Endodermal cell (in vitro differentiated cells): ENCODE measurements around the gene PRKD2. TPM values are rescaled to one million over a fixed set of nuclear protein-coding genes. Genes with fewer than 3 reads are reported as not detected.

Experiments used
- DNase-seq: peaks from one replicate; pipeline ENCODE4 v3.0.0-alpha.2; 2017
- H3K27ac ChIP-seq: 2 replicates; pipeline ENCODE4 v1.5.1; 2013; ENCODE audit warnings: mild to moderate bottlenecking, low read depth, low read length, moderate library complexity
- H3K27me3 ChIP-seq: 2 replicates; pipeline ENCODE4 v1.6.1; 2013; ENCODE audit warnings: mild to moderate bottlenecking, low read length, moderate library complexity; ENCODE audit not compliant: insufficient read depth, control insufficient read depth, poor library complexity, severe bottlenecking
- H3K36me3 ChIP-seq: 2 replicates; pipeline ENCODE4 v1.7.0; 2013; ENCODE audit warnings: mild to moderate bottlenecking, low read length, moderate library complexity; ENCODE audit not compliant: control insufficient read depth, insufficient read depth
- H3K4me1 ChIP-seq: one replicate; pipeline ENCODE4 v1.7.0; 2013; ENCODE audit warnings: low read length; ENCODE audit not compliant: control insufficient read depth, insufficient read depth
- H3K4me3 ChIP-seq: 2 replicates; pipeline ENCODE4 v1.5.1; 2013; ENCODE audit warnings: mild to moderate bottlenecking, low read length, moderate library complexity
- H3K9ac ChIP-seq: 2 replicates; pipeline ENCODE4 v1.6.1; 2013; ENCODE audit warnings: mild to moderate bottlenecking, low read length, moderate library complexity; ENCODE audit not compliant: poor library complexity, severe bottlenecking; ENCODE audit errors: extremely low read depth
- H3K9me3 ChIP-seq: 2 replicates; pipeline ENCODE4 v1.6.1; 2013; ENCODE audit warnings: mild to moderate bottlenecking, low read length, moderate library complexity; ENCODE audit not compliant: control insufficient read depth
- H3K27ac Mint-ChIP-seq: 2 replicates; pipeline ENCODE4 v1.8.0; 2020; ENCODE audit warnings: mixed read lengths
- H3K27me3 Mint-ChIP-seq: 2 replicates; pipeline ENCODE4 v1.8.0; 2021; ENCODE audit warnings: mild to moderate bottlenecking, mixed read lengths; ENCODE audit not compliant: insufficient read depth
- H3K36me3 Mint-ChIP-seq: 2 replicates; pipeline ENCODE4 v1.8.0; 2020; ENCODE audit warnings: low read depth, mixed read lengths
- H3K4me1 Mint-ChIP-seq: 2 replicates; pipeline ENCODE4 v1.8.0; 2020; ENCODE audit warnings: mixed read lengths
- H3K4me3 Mint-ChIP-seq: 2 replicates; pipeline ENCODE4 v1.8.0; 2020; ENCODE audit warnings: mild to moderate bottlenecking, moderate library complexity, mixed read lengths
- H3K9me3 Mint-ChIP-seq: 2 replicates; pipeline ENCODE4 v1.8.0; 2020; ENCODE audit warnings: mild to moderate bottlenecking, mixed read lengths
- CTCF ChIP-seq: fragments of 200-600 bp; sonication (generic); conservative IDR thresholded peaks from 2 replicates; pipeline ENCODE4 v1.5.0; 2021; ENCODE audit warnings: antibody characterized with exemption, mild to moderate bottlenecking
- WGBS, 2 experiments: methylation state at CpG; one replicate each; pipeline versions ENCODE4 v1.1.5 to v1.1.7; 2013; ENCODE audit warnings: missing lambda C conversion rate in 2 of 2, mixed read lengths in 1 of 2; ENCODE audit not compliant: insufficient coverage in 1 of 2, insufficient read length in 1 of 2; 5-methylcytosine and 5-hydroxymethylcytosine counted together
- total RNA-seq, 2 donors: library from RNA; stranded (reverse); fragmentation: NEBNext Ultra II Directional in 1 of 2; extraction: Animal tissue kit (Norgen Biotek cat#: 25700) in 1 of 2; gene quantifications; 2 replicates in 1 of 2; 3 replicates in 1 of 2; pipeline ENCODE4 v1.2.1, GENCODE V29; 2021

Gene PRKD2
- total RNA-seq, 2 donors from 2014 or later = 80.5 to 90.8 TPM

- H3K27ac Mint-ChIP-seq = peak overlapping the region; percentile 64
These were observed 8.3 kb upstream of the PRKD2 start for GRCh38 chr19:46725036-46725820.

GRCh38 chr19:46724468-46724867 is 7.6 kb upstream of the PRKD2 start:
- H3K36me3 ChIP-seq = peaks cover 69% of the 10 kb centered on the region
- H3K27me3 ChIP-seq = no peaks in the 10 kb centered on the region
- H3K9me3 ChIP-seq = no peaks in the 10 kb centered on the region
- Mint-ChIP-seq H3K4me3 (no peak overlapping the region), H3K9me3 (no peaks in the 10 kb centered on the region), H3K4me1 (no peaks in the 10 kb centered on the region), H3K27me3 (no peaks in the 10 kb centered on the region), H3K27ac (peak overlapping the region; percentile 48), H3K36me3 (peaks cover 57% of the 10 kb centered on the region)
- no peaks in the 10 kb centered on the region for H3K4me1 ChIP-seq
- H3K9ac ChIP-seq = no peak overlapping the region
- TF ChIP-seq CTCF = no peak
- WGBS, 2 experiments = 95 to 96% methylated on average over 10 to 20 of the region's 20 CpGs
- H3K4me3 ChIP-seq = no peak overlapping the region
- H3K27ac ChIP-seq = no peak overlapping the region
- no peak for DNase-seq

More at GRCh38 chr19:46725036-46725820, 8.3 kb upstream of the PRKD2 start:
- no peak for TF ChIP-seq CTCF
- Mint-ChIP-seq H3K4me3 (no peak overlapping the region), H3K36me3 (peaks cover 61% of the 10 kb centered on the region), H3K4me1 (no peaks in the 10 kb centered on the region), H3K27me3 (no peaks in the 10 kb centered on the region), H3K9me3 (no peaks in the 10 kb centered on the region)
- no peak for DNase-seq
- H3K9ac ChIP-seq = no peak overlapping the region
- H3K27me3 ChIP-seq = no peaks in the 10 kb centered on the region
- H3K4me3 ChIP-seq = no peak overlapping the region
- no peaks in the 10 kb centered on the region for H3K4me1 ChIP-seq
- H3K9me3 ChIP-seq = no peaks in the 10 kb centered on the region
- H3K27ac ChIP-seq = no peak overlapping the region
- 92 to 94% methylated on average over 18 to 26 of the region's 26 CpGs for WGBS, 2 experiments
- H3K36me3 ChIP-seq = peaks cover 74% of the 10 kb centered on the region

DNA sequence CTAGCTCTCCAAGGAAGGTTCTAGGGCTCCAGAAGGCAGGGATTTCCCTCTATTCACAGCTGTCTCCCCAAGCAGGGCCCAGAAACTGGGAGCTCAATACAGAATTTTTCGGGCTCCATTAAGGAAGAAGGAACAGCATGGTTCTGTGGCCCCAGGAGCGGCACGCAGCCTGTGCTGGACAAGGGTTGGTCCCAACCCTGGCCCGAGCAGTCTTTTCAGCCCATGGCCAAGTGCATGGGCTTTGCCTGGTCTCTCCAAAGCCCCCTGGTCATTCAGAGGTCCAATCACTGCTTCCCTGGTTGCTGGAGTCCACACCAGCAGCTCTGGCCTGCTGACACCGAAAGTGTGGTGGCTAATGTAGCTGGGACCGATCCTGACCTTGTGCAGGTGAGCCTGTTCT is 6.6 kb upstream of the PRKD2 start:
- H3K36me3 ChIP-seq = peaks cover 60% of the 10 kb centered on the region
- Mint-ChIP-seq H3K27me3 (no peaks in the 10 kb centered on the region), H3K9me3 (no peaks in the 10 kb centered on the region), H3K27ac (no peak overlapping the region), H3K36me3 (peaks cover 52% of the 10 kb centered on the region), H3K4me3 (no peak overlapping the region), H3K4me1 (no peaks in the 10 kb centered on the region)
- DNase-seq = no peak
- no peak overlapping the region for H3K4me3 ChIP-seq
- TF ChIP-seq CTCF = no peak
- no peak overlapping the region for H3K9ac ChIP-seq
- no peak overlapping the region for H3K27ac ChIP-seq
- H3K9me3 ChIP-seq = no peaks in the 10 kb centered on the region
- WGBS, 2 experiments = 97% methylated on average over 6 of the region's 6 CpGs
- no peaks in the 10 kb centered on the region for H3K4me1 ChIP-seq
- no peaks in the 10 kb centered on the region for H3K27me3 ChIP-seq
